H1 (cell line): Measurements from ENCODE around the gene TRABD2B. TPM values are rescaled to one million over a fixed set of nuclear protein-coding genes. Genes with fewer than 3 reads are reported as not detected.

ENCODE experiments used
- CTCF ChIA-PET: fragments of 300-600 bp; sonication (Branson Sonifier 250); formaldehyde crosslinking; loops from one replicate; lab custom pipeline; 2021; ENCODE audit not compliant: partially characterized antibody; lab: Charles Lee
- POLR2A ChIA-PET: fragments of 300-600 bp; sonication (Branson Sonifier 250); formaldehyde crosslinking; loops from one replicate; lab custom pipeline; 2021; ENCODE audit warnings: inconsistent platforms; ENCODE audit not compliant: partially characterized antibody; lab: Charles Lee
- DNase-seq, 2 experiments: peaks; one replicate each; pipeline versions ENCODE4 v3.0.0 to v3.0.0-alpha.2; 2010 to 2022; ENCODE audit warnings: low spot score in 2 of 2, low read depth in 1 of 2, mixed read lengths in 1 of 2
- FAIRE-seq: peaks from 2 replicates; lab custom pipeline; 2011; peaks lifted over from hg19 to GRCh38; lab: Jason Lieb, UNC
- H2AFZ ChIP-seq: 2 replicates; pipeline ENCODE4 v1.8.1; 2012; ENCODE audit warnings: low read length, inconsistent platforms
- H2AK5ac ChIP-seq: 2 replicates; pipeline ENCODE4 v1.6.1; 2013; ENCODE audit warnings: low read depth, low read length
- H2BK120ac ChIP-seq: replicated peaks from 2 replicates; pipeline ENCODE3; 2013; ENCODE audit warnings: low read depth, low read length, inconsistent platforms
- H2BK12ac ChIP-seq: 2 replicates; pipeline ENCODE4 v1.6.1; 2013; ENCODE audit warnings: low read depth, low read length
- H2BK15ac ChIP-seq: 2 replicates; pipeline ENCODE4 v1.6.1; 2013; ENCODE audit warnings: low read length
- H2BK20ac ChIP-seq: 2 replicates; pipeline ENCODE4 v1.6.1; 2013; ENCODE audit warnings: low read length
- H2BK5ac ChIP-seq: 2 replicates; pipeline ENCODE4 v1.6.1; 2013; ENCODE audit warnings: low read depth, low read length
- H3K14ac ChIP-seq: 2 replicates; pipeline ENCODE4 v1.6.1; 2013; ENCODE audit warnings: inconsistent platforms; ENCODE audit not compliant: insufficient read length
- H3K18ac ChIP-seq: 2 replicates; pipeline ENCODE4 v1.6.1; 2013; ENCODE audit warnings: low read length; ENCODE audit errors: extremely low read depth
- H3K23ac ChIP-seq: 2 replicates; pipeline ENCODE4 v1.6.1; 2013; ENCODE audit warnings: inconsistent platforms; ENCODE audit not compliant: insufficient read length
- H3K23me2 ChIP-seq: 2 replicates; pipeline ENCODE4 v1.6.1; 2013; ENCODE audit warnings: low read depth, low read length
- H3K27ac ChIP-seq: 2 replicates; pipeline ENCODE4 v1.6.1; 2011; ENCODE audit warnings: low read depth, low read length, inconsistent platforms
- H3K27me3 ChIP-seq, 4 experiments: replicated peaks in 1 of 4; 1 replicate in 1 of 4; 2 replicates in 3 of 4; pipeline versions ENCODE4 v1.6.1 to v1.8.1; 2011 to 2013; ENCODE audit warnings: low read length in 3 of 4, mild to moderate bottlenecking in 3 of 4, inconsistent platforms in 2 of 4, mixed read lengths in 2 of 4, moderate library complexity in 1 of 4; ENCODE audit not compliant: control insufficient read depth in 3 of 4, insufficient read depth in 3 of 4; ENCODE audit errors: extremely low read depth in 1 of 4
- H3K36me3 ChIP-seq, 4 experiments: 2 replicates each; pipeline versions ENCODE4 v1.6.1 to v1.8.1; 2011 to 2013; ENCODE audit warnings: mild to moderate bottlenecking in 4 of 4, low read length in 3 of 4, moderate library complexity in 2 of 4, control low read depth in 1 of 4, inconsistent platforms in 1 of 4; ENCODE audit not compliant: insufficient read depth in 4 of 4, control insufficient read depth in 2 of 4
- H3K4ac ChIP-seq: replicated peaks from 2 replicates; pipeline ENCODE3; 2013; ENCODE audit warnings: low read length, low read depth, mixed read lengths, inconsistent platforms; ENCODE audit not compliant: insufficient read length
- H3K4me1 ChIP-seq, 4 experiments: replicated peaks in 1 of 4; 1 replicate in 1 of 4; 2 replicates in 3 of 4; pipeline versions ENCODE4 v1.6.1 to v1.8.1; 2011 to 2013; ENCODE audit warnings: low read length in 3 of 4, inconsistent platforms in 2 of 4, mixed read lengths in 1 of 4; ENCODE audit not compliant: insufficient read depth in 4 of 4, control insufficient read depth in 3 of 4
- H3K4me2 ChIP-seq, 2 experiments: 2 replicates each; pipeline versions ENCODE4 v1.6.1 to v1.8.1; 2011 to 2013; ENCODE audit warnings: low read depth in 2 of 2, low read length in 2 of 2, control low read depth in 1 of 2, inconsistent platforms in 1 of 2, mild to moderate bottlenecking in 1 of 2; ENCODE audit not compliant: insufficient read depth in 1 of 2
- H3K4me3 ChIP-seq, 4 experiments: fragments of 200-600, 300-600 bp in 1 of 4; sonication (generic), shearing (Covaris generic), sonication (Bioruptor Twin) in 1 of 4; 2 replicates each; pipeline versions ENCODE4 v1.5.1 to v1.8.1; 2011 to 2016; ENCODE audit warnings: low read length in 4 of 4, low read depth in 3 of 4, control low read depth in 2 of 4, inconsistent platforms in 2 of 4, mild to moderate bottlenecking in 2 of 4, mixed read lengths in 1 of 4, moderate library complexity in 1 of 4; ENCODE audit not compliant: insufficient read depth in 2 of 4; ENCODE audit errors: extremely low read depth in 1 of 4
- H3K56ac ChIP-seq: replicated peaks from 2 replicates; pipeline ENCODE3; 2013; ENCODE audit warnings: low read depth, mild to moderate bottlenecking, mixed read lengths, low read length, inconsistent platforms; ENCODE audit not compliant: insufficient read length
- H3K79me1 ChIP-seq: 2 replicates; pipeline ENCODE4 v1.6.1; 2013; ENCODE audit warnings: low read depth, low read length, control low read depth
- H3K79me2 ChIP-seq, 2 experiments: 2 replicates each; pipeline versions ENCODE4 v1.6.1 to v1.8.1; 2012 to 2013; ENCODE audit warnings: low read length in 2 of 2, mild to moderate bottlenecking in 2 of 2, inconsistent platforms in 1 of 2; ENCODE audit not compliant: insufficient read depth in 2 of 2, control insufficient read depth in 1 of 2
- H3K9ac ChIP-seq, 4 experiments: replicated peaks in 1 of 4; 1 replicate in 1 of 4; 2 replicates in 3 of 4; pipeline versions ENCODE4 v1.6.1 to v1.8.1; 2011 to 2013; ENCODE audit warnings: low read depth in 3 of 4, low read length in 3 of 4, control low read depth in 2 of 4, mild to moderate bottlenecking in 2 of 4, moderate library complexity in 2 of 4, inconsistent platforms in 1 of 4; ENCODE audit errors: extremely low read depth in 1 of 4
- H3K9me3 ChIP-seq, 2 experiments: 2 replicates each; pipeline versions ENCODE4 v1.6.1 to v1.8.1; 2012 to 2013; ENCODE audit warnings: mild to moderate bottlenecking in 2 of 2, moderate library complexity in 2 of 2, control low read depth in 1 of 2, inconsistent platforms in 1 of 2, low read depth in 1 of 2, low read length in 1 of 2, mixed read lengths in 1 of 2; ENCODE audit not compliant: insufficient read depth in 2 of 2
- H4K20me1 ChIP-seq, 2 experiments: replicated peaks in 1 of 2; 2 replicates each; pipeline versions ENCODE3 to v1.8.1; 2011 to 2013; ENCODE audit warnings: inconsistent platforms in 2 of 2, low read length in 2 of 2, mild to moderate bottlenecking in 1 of 2; ENCODE audit not compliant: insufficient read depth in 2 of 2, control insufficient read depth in 1 of 2
- H4K5ac ChIP-seq: 2 replicates; pipeline ENCODE4 v1.6.1; 2013; ENCODE audit warnings: low read length, low read depth, mixed read lengths, inconsistent platforms; ENCODE audit not compliant: insufficient read length
- H4K8ac ChIP-seq: 2 replicates; pipeline ENCODE4 v1.8.0; 2013; ENCODE audit warnings: mild to moderate bottlenecking, moderate library complexity, low read length, inconsistent platforms; ENCODE audit not compliant: insufficient read depth; ENCODE audit errors: extremely low read depth
- H4K91ac ChIP-seq: replicated peaks from 2 replicates; pipeline ENCODE3; 2013; ENCODE audit warnings: low read length, mixed read lengths, inconsistent platforms; ENCODE audit not compliant: insufficient read length
- CEBPB ChIP-seq: IDR thresholded peaks from 2 replicates; pipeline ENCODE4 v1.6.1; 2012; ENCODE audit warnings: low read depth, low read length
- EZH2 ChIP-seq: fragments of 200-600 bp; sonication (generic); IDR thresholded peaks from 2 replicates; pipeline ENCODE4 v1.7.1; 2012; ENCODE audit warnings: low read depth, mild to moderate bottlenecking, moderate library complexity, low read length, inconsistent platforms; ENCODE audit not compliant: severe bottlenecking
- NANOG ChIP-seq: IDR thresholded peaks from 2 replicates; pipeline ENCODE4 v1.6.1; 2011; ENCODE audit warnings: low read length, low read depth, mild to moderate bottlenecking, inconsistent platforms; ENCODE audit not compliant: insufficient read depth, poor library complexity, severe bottlenecking
- POU5F1 ChIP-seq: IDR thresholded peaks from 2 replicates; pipeline ENCODE4 v1.6.1; 2011; ENCODE audit warnings: low read depth, mild to moderate bottlenecking, low read length, moderate library complexity
- RNF2 ChIP-seq: fragments of 200-900, 300-1000 bp; sonication (generic); IDR thresholded peaks from 2 replicates; pipeline ENCODE4 v1.7.1; 2016; ENCODE audit warnings: borderline replicate concordance, low read depth, mild to moderate bottlenecking, antibody characterized with exemption, low read length; ENCODE audit not compliant: poor library complexity, severe bottlenecking; ENCODE audit errors: missing control alignments
- RXRA ChIP-seq: IDR thresholded peaks from 2 replicates; pipeline ENCODE4 v1.6.1; 2011; ENCODE audit warnings: low read depth, mild to moderate bottlenecking, low read length, moderate library complexity; ENCODE audit not compliant: insufficient read depth
- WGBS, 2 experiments: shearing (Covaris generic) in 1 of 2; methylation state at CpG; one replicate each; pipeline versions ENCODE4 v1.1.6 to v1.1.7; 2013 to 2015; ENCODE audit warnings: low lambda C conversion rate in 2 of 2, mixed read lengths in 2 of 2, inconsistent platforms in 1 of 2, low coverage in 1 of 2, missing lambda C conversion rate in 1 of 2; ENCODE audit not compliant: insufficient replicate concordance in 2 of 2, insufficient coverage in 1 of 2, insufficient read length in 1 of 2; ENCODE audit errors: extremely low coverage in 1 of 2, missing lambda C conversion rate in 1 of 2; 5-methylcytosine and 5-hydroxymethylcytosine counted together
- polyA plus RNA-seq, 7 experiments: library from polyadenylated mRNA; depleted of rRNA in 3 of 7; stranded (reverse) in 5 of 7; unstranded in 2 of 7; fragments of >200 nt in 5 of 7; fragments of 200-250 nt in 2 of 7; gene quantifications; 1 replicate in 5 of 7; 2 replicates in 1 of 7; 4 replicates in 1 of 7; pipeline versions ENCODE4 v1.2.1 to v1.2.3, GENCODE V29; 2011 to 2013; ENCODE audit warnings: missing spikeins in 2 of 7, mixed read lengths in 2 of 7
- total RNA-seq: library from RNA; stranded (reverse); fragmentation: NEBNext Ultra II Directional; extraction: Animal tissue kit (Norgen Biotek cat#: 25700); gene quantifications from 2 replicates; pipeline ENCODE4 v1.2.1, GENCODE V29; 2021

TRABD2B gene
- total and polyA plus RNA-seq, 2 of the 8 experiments (the other 6 are each of a cell fraction or from before 2014, with no cell fraction given) = 0.95 to 3.4 TPM

GRCh38 chr1:47976728-47977127 is 20.5 kb downstream of the TRABD2B start:
- Histone ChIP-seq H4K5ac (no peak overlapping the region), H3K56ac (no peak overlapping the region), H3K79me1 (no peaks in the 10 kb centered on the region), H3K4me2 (no peak overlapping the region), H3K9me3 (no peaks in the 10 kb centered on the region), H3K9ac (no peak overlapping the region), H3K4me1 (peaks cover 0 to 2% (median under 1%) of the 10 kb centered on the region in 4 experiments; a peak in 3 of 7 replicates), H3K4me3 (no peak overlapping the region), H2AK5ac (no peak overlapping the region), H2BK12ac (no peak overlapping the region), H3K27ac (no peak overlapping the region), H3K4ac (no peak overlapping the region), H2BK15ac (no peak overlapping the region), H3K36me3 (no peaks in the 10 kb centered on the region), H4K20me1 (peaks cover 2 to 3% of the 10 kb centered on the region in 2 experiments), H3K79me2 (0 out of 4 replicates have a peak, but pooled peaks cover 0 to 4% of the 10 kb centered on the region in 2 experiments), H2BK120ac (no peak overlapping the region), H3K18ac (no peak overlapping the region), H3K23me2 (no peaks in the 10 kb centered on the region), H3K14ac (no peak overlapping the region), H2AFZ (no peak overlapping the region), H4K91ac (no peak overlapping the region), H2BK5ac (no peak overlapping the region), H3K27me3 (no peaks in the 10 kb centered on the region), H4K8ac (no peak overlapping the region), H3K23ac (no peak overlapping the region), H2BK20ac (no peak overlapping the region)
- no peak for DNase-seq
- POLR2A ChIA-PET = no interaction called here
- FAIRE-seq = no peak
- no CpG with 5 or more reads among the region's 2 CpGs for WGBS, 2 experiments
- TF ChIP-seq RXRA (no peak), EZH2 (no peak), CEBPB (no peak), POU5F1 (no peak), NANOG (no peak), RNF2 (no peak)
- CTCF ChIA-PET = interaction anchor here (0.6 to 1.4 kb wide), 2 partner anchors 25 to 222 kb away, joined by 3 read pairs; no protein-coding TSS in a partner anchor
